PFSK-1 (cell line): ENCODE results near the gene VCAM1.

ENCODE experiments used
- FOXP2 ChIP-seq: optimal IDR thresholded peaks from 2 replicates; pipeline ENCODE3; 2011; ENCODE audit warnings: borderline replicate concordance, control low read depth, inconsistent platforms; ENCODE audit not compliant: insufficient read depth; ENCODE audit errors: extremely low read length, extremely low read depth
- POLR2AphosphoS5 ChIP-seq: IDR thresholded peaks from 2 replicates; pipeline ENCODE4 v1.6.1; 2012; ENCODE audit warnings: low read depth, mild to moderate bottlenecking, control low read depth, low read length, moderate library complexity
- SIN3A ChIP-seq: IDR thresholded peaks from 2 replicates; pipeline ENCODE4 v1.6.1; 2012; ENCODE audit warnings: mild to moderate bottlenecking, low read length, moderate library complexity, borderline replicate concordance; ENCODE audit not compliant: insufficient read depth
- TAF1 ChIP-seq: IDR thresholded peaks from 2 replicates; pipeline ENCODE4 v1.6.1; 2012; ENCODE audit warnings: low read length, control low read depth, borderline replicate concordance; ENCODE audit not compliant: insufficient read depth
- TF ChIP-seq, protein P1 (sequence below), 2 experiments: IDR thresholded peaks; 2 replicates each; pipeline versions ENCODE4 v1.6.1 to v1.8.0; 2011 to 2012; ENCODE audit warnings: low read depth in 2 of 2, low read length in 2 of 2, control low read depth in 1 of 2, inconsistent platforms in 1 of 2, mild to moderate bottlenecking in 1 of 2, moderate library complexity in 1 of 2; ENCODE audit not compliant: insufficient read depth in 1 of 2

The VCAM1 gene

GRCh38 chr1:100780814-100781213, 61.3 kb downstream of the VCAM1 start:
- TF ChIP-seq, protein P1, sequence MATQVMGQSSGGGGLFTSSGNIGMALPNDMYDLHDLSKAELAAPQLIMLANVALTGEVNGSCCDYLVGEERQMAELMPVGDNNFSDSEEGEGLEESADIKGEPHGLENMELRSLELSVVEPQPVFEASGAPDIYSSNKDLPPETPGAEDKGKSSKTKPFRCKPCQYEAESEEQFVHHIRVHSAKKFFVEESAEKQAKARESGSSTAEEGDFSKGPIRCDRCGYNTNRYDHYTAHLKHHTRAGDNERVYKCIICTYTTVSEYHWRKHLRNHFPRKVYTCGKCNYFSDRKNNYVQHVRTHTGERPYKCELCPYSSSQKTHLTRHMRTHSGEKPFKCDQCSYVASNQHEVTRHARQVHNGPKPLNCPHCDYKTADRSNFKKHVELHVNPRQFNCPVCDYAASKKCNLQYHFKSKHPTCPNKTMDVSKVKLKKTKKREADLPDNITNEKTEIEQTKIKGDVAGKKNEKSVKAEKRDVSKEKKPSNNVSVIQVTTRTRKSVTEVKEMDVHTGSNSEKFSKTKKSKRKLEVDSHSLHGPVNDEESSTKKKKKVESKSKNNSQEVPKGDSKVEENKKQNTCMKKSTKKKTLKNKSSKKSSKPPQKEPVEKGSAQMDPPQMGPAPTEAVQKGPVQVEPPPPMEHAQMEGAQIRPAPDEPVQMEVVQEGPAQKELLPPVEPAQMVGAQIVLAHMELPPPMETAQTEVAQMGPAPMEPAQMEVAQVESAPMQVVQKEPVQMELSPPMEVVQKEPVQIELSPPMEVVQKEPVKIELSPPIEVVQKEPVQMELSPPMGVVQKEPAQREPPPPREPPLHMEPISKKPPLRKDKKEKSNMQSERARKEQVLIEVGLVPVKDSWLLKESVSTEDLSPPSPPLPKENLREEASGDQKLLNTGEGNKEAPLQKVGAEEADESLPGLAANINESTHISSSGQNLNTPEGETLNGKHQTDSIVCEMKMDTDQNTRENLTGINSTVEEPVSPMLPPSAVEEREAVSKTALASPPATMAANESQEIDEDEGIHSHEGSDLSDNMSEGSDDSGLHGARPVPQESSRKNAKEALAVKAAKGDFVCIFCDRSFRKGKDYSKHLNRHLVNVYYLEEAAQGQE (IDR thresholded peaks at IDR 0.05; ENCODE audit: insufficient read depth in 1 of 2, low read depth in 2 of 2, low read length in 2 of 2), result no peak
- TF ChIP-seq TAF1, result no peak
- no peak for TF ChIP-seq SIN3A
- TF ChIP-seq FOXP2, result no peak
- TF ChIP-seq POLR2AphosphoS5, result no peak

DNA sequence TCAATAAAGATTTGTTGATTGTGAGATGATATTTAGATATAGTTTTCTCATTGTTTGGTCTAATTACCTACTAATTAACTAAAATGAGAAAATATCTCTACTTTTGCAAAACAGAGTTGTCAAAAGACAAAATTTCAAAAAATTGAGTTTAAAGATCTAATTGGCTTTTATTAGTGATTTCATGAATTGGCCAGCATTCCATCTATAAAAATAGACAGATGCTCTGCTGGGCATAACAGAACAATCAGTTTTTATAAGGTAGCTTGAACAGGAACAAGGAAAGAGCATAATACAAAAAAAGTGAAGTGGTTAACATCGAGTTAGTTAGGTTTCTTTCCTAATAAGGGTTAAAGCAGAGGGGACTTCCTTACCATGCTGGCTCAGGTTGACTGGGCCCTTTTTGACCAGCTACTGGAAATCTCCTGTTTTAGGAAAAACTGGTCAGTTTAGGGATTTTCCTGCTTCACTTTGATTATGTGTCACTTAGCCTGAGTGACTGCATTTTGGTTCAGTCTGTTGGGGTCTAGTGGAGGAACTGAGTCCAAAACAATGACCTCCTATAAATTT, 63.0 kb downstream of the VCAM1 start:
- no peak for TF ChIP-seq POLR2AphosphoS5

DNA sequence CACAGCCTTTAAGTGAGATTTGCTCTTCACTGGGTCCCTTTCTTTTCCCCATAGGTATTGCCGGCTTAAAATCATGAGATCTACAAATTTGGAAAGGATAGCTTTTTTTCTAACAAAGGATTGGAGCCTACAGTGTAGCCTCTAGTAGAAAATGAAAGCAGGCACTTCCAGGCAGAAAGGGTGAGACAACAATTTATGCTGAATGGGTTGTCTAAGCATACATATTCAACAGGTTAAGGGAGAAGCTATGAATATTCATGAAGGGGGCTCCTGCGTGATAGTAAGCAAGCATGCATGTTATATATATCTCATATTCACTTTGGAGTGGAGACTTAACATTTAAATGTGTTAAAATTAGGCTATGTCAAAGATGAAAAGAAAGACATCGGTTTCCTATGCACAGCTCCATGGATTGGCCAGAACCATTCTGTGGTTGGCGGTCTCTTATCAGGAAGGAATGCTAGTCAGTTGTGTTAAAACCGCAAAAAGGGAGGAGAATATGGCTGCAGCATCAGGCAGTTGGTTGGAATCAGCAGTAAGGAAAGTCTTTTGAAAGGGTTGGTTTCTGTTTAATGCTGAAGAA, 66.0 kb downstream of the VCAM1 start:
- TF ChIP-seq TAF1, result no peak
- no peak for TF ChIP-seq FOXP2
- TF ChIP-seq POLR2AphosphoS5, result no peak
- no peak for TF ChIP-seq SIN3A

DNA sequence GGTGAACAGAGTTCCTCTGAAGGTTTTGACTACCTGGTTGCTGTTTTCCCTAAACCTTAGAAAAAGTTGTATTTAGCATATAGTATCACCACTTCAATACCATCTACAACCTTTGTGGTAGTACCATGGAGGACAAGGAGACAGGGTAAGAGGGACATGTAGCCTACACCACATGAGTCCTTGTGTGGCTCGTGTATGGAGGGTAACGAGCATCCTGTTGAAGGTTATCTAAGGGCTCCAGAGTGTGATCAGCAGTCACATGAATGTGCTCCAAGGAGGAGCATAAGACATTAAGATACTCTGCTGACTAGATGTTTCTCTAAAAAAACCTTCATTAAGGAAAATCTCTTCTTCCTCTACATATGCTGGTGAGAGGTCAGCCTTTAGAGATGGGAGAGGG, 67.3 kb downstream of the VCAM1 start:
- no peak for TF ChIP-seq TAF1
- no peak for TF ChIP-seq FOXP2
- TF ChIP-seq SIN3A, result no peak
- TF ChIP-seq, protein P1 (IDR thresholded peaks at IDR 0.05; ENCODE audit: insufficient read depth in 1 of 2, low read depth in 2 of 2, low read length in 2 of 2), result no peak
- TF ChIP-seq POLR2AphosphoS5, result no peak
